Keratinocyte (primary cell): ENCODE results near the gene RAP1GAP. TPM values are rescaled to one million over a fixed set of nuclear protein-coding genes. Genes with fewer than 3 reads are reported as not detected.

ENCODE experiments used
- DNase-seq: peaks from one replicate; pipeline ENCODE4 v3.0.0-alpha.2; 2011; ENCODE audit warnings: low read depth, missing footprints, low spot score
- FAIRE-seq: peaks from 2 replicates; lab custom pipeline; 2011; peaks lifted over from hg19 to GRCh38; lab: Jason Lieb, UNC
- H2AFZ ChIP-seq: 2 replicates; pipeline ENCODE4 v1.6.0; 2012; ENCODE audit warnings: low read length, control low read depth, inconsistent platforms; ENCODE audit not compliant: control insufficient read depth
- H3K27ac ChIP-seq: 2 replicates; pipeline ENCODE4 v1.5.1; 2011; ENCODE audit warnings: low read length; ENCODE audit not compliant: control insufficient read depth, insufficient read depth
- H3K27me3 ChIP-seq: 3 replicates; pipeline ENCODE4 v1.6.0; 2011; ENCODE audit warnings: low read length; ENCODE audit not compliant: control insufficient read depth, insufficient read depth; ENCODE audit errors: extremely low read depth
- H3K36me3 ChIP-seq, 2 experiments: 2 replicates in 1 of 2; 3 replicates in 1 of 2; pipeline ENCODE4 v1.5.1; 2011; ENCODE audit warnings: low read length in 2 of 2, mild to moderate bottlenecking in 1 of 2; ENCODE audit not compliant: control insufficient read depth in 2 of 2, insufficient read depth in 2 of 2; ENCODE audit errors: extremely low read depth in 1 of 2
- H3K4me1 ChIP-seq: 3 replicates; pipeline ENCODE4 v1.5.1; 2011; ENCODE audit warnings: low read length; ENCODE audit not compliant: control insufficient read depth, insufficient read depth; ENCODE audit errors: extremely low read depth
- H3K4me2 ChIP-seq: 3 replicates; pipeline ENCODE4 v1.6.0; 2011; ENCODE audit warnings: low read depth, low read length; ENCODE audit not compliant: control insufficient read depth, insufficient read depth; ENCODE audit errors: extremely low read depth
- H3K4me3 ChIP-seq, 3 experiments: fragments of 200-600 bp in 1 of 3; sonication (generic) in 1 of 3; 2 replicates in 2 of 3; 3 replicates in 1 of 3; pipeline ENCODE4 v1.5.1; 2011 to 2016; ENCODE audit warnings: low read length in 3 of 3, mild to moderate bottlenecking in 3 of 3, control low read depth in 2 of 3, inconsistent platforms in 1 of 3, low read depth in 1 of 3, mixed read lengths in 1 of 3, mixed run types in 1 of 3, moderate library complexity in 1 of 3; ENCODE audit not compliant: control insufficient read depth in 2 of 3, insufficient read depth in 2 of 3; ENCODE audit errors: extremely low read depth in 1 of 3
- H3K79me2 ChIP-seq: 2 replicates; pipeline ENCODE4 v1.6.0; 2012; ENCODE audit warnings: low read length; ENCODE audit not compliant: control insufficient read depth, insufficient read depth
- H3K9ac ChIP-seq: 3 replicates; pipeline ENCODE4 v1.6.0; 2011; ENCODE audit warnings: low read length; ENCODE audit not compliant: control insufficient read depth, insufficient read depth; ENCODE audit errors: extremely low read depth
- H3K9me1 ChIP-seq: 3 replicates; pipeline ENCODE4 v1.6.0; 2011; ENCODE audit warnings: low read length; ENCODE audit not compliant: control insufficient read depth, insufficient read depth; ENCODE audit errors: extremely low read depth
- H3K9me3 ChIP-seq: 2 replicates; pipeline ENCODE4 v1.5.1; 2012; ENCODE audit warnings: low read depth, low read length; ENCODE audit not compliant: control insufficient read depth
- H4K20me1 ChIP-seq: 3 replicates; pipeline ENCODE4 v1.6.0; 2011; ENCODE audit warnings: low read length; ENCODE audit not compliant: control insufficient read depth, insufficient read depth; ENCODE audit errors: extremely low read depth
- CTCF ChIP-seq, 3 experiments: IDR thresholded peaks in 1 of 3; conservative IDR thresholded peaks in 1 of 3; optimal IDR thresholded peaks in 1 of 3; 2 replicates in 2 of 3; 3 replicates in 1 of 3; pipeline versions ENCODE3 to v1.5.1; 2011; ENCODE audit warnings: low read length in 3 of 3, mild to moderate bottlenecking in 3 of 3, moderate library complexity in 2 of 3, control low read depth in 1 of 3, inconsistent platforms in 1 of 3; ENCODE audit not compliant: insufficient read depth in 2 of 3; ENCODE audit errors: extremely low read depth in 1 of 3
- EZH2 ChIP-seq: IDR thresholded peaks from one replicate; pipeline ENCODE4 v1.6.1; 2012; ENCODE audit warnings: inconsistent platforms, mild to moderate bottlenecking, low read length, moderate library complexity
- dilution Hi-C: fragments of 300-500 bp; cut with MboI; formaldehyde crosslinking; loops from one replicate; pipeline ENCODE4 v1.7.0; 2020; ENCODE audit warnings: low sequenced_read_pairs; ENCODE audit not compliant: extremely low pct_ligation_motif_present
- polyA minus RNA-seq, 3 experiments: library from RNA; depleted of rRNA, polyadenylated mRNA; stranded (reverse); fragments of >200 nt; gene quantifications; 1 replicate in 1 of 3; 2 replicates in 1 of 3; 3 replicates in 1 of 3; pipeline ENCODE4 v1.2.3, GENCODE V29; 2011
- polyA plus RNA-seq, 5 experiments: library from polyadenylated mRNA; depleted of rRNA in 3 of 5; stranded (reverse) in 3 of 5; stranded (forward) in 1 of 5; unstranded in 1 of 5; fragments of >200 nt; gene quantifications; 1 replicate in 1 of 5; 2 replicates in 3 of 5; 3 replicates in 1 of 5; pipeline versions ENCODE4 v1.2.1 to v1.2.3, GENCODE V29; 2011 to 2012; ENCODE audit warnings: missing spikeins in 2 of 5, low read depth in 1 of 5, low replicate concordance in 1 of 5

Gene RAP1GAP
- 0.95 to 1.6 TPM (median 1.1 TPM) in 3 replicates for polyA plus RNA-seq
- polyA plus RNA-seq (2011; ENCODE audit: low read depth) = 2.8 TPM
- polyA plus RNA-seq (2011; cell fraction: cytosol; rRNA removed) = 1.5 TPM in 2 replicates
- polyA plus RNA-seq (2011; cell fraction: nucleus; rRNA removed) = 1.4 and 1.9 TPM in 2 replicates
- 1.1 and 4.3 TPM in 2 replicates for polyA plus RNA-seq (2012; ENCODE audit: low replicate concordance)
- 1.9 to 3.3 TPM (median 2.1 TPM) in 3 replicates for polyA minus RNA-seq
- 2.7 TPM for polyA minus RNA-seq (2011; cell fraction: cytosol; rRNA and poly(A)+ RNA removed)
- polyA minus RNA-seq (2011; cell fraction: nucleus; rRNA and poly(A)+ RNA removed) = 0.74 and 1.2 TPM in 2 replicates

GRCh38 chr1:21669258-21670058 lies at the start of gene RAP1GAP:
RAP1GAP (minus strand) TSS chr1:21669357; CDS start chr1:21620032, 49,325 bp downstream.
- no peaks in the 10 kb centered on the region for H3K36me3 ChIP-seq
- peaks cover 11% of the 10 kb centered on the region for H3K4me1 ChIP-seq
- H4K20me1 ChIP-seq = no peaks in the 10 kb centered on the region
- no peak for DNase-seq
- dilution Hi-C loops = no loop called here
- peak within 1 kb of the TSS in 1 of 3 experiments; percentile 26 for H3K4me3 ChIP-seq
- no peak for TF ChIP-seq CTCF (optimal IDR thresholded peaks at IDR 0.05 in 1 of 3, IDR thresholded peaks at IDR 0.05 in 1 of 3, conservative IDR thresholded peaks at IDR 0.05 in 1 of 3; ENCODE audit: extremely low read depth in 1 of 3, insufficient read depth in 2 of 3, low read length in 3 of 3)
- TF ChIP-seq EZH2 = peak; percentile 76
- H3K27me3 ChIP-seq = peaks cover 44% of the 10 kb centered on the region
- H3K79me2 ChIP-seq = no peaks in the 10 kb centered on the region
- no peak within 1 kb of the TSS for H3K27ac ChIP-seq
- no peak for FAIRE-seq
- no peaks in the 10 kb centered on the region for H3K9me3 ChIP-seq
- peak within 1 kb of the TSS; percentile 67 for H3K4me2 ChIP-seq
- peaks cover 3% of the 10 kb centered on the region for H3K9me1 ChIP-seq
- no peak within 1 kb of the TSS for H3K9ac ChIP-seq
- no peak within 1 kb of the TSS for H2AFZ ChIP-seq

GRCh38 chr1:21716169-21716568 lies 47.0 kb upstream of the RAP1GAP start:
- no peak overlapping the region for H3K4me2 ChIP-seq
- FAIRE-seq (no peak), DNase-seq (no peak)
- no peaks in the 10 kb centered on the region for H3K9me3 ChIP-seq
- H3K9me1 ChIP-seq = peaks cover 7% of the 10 kb centered on the region
- no peaks in the 10 kb centered on the region for H3K79me2 ChIP-seq
- no peak overlapping the region for H3K4me3 ChIP-seq
- H2AFZ ChIP-seq = no peak overlapping the region
- no peaks in the 10 kb centered on the region for H3K27me3 ChIP-seq
- peaks cover 3% of the 10 kb centered on the region for H3K4me1 ChIP-seq
- no peak overlapping the region for H3K9ac ChIP-seq
- dilution Hi-C loops = no loop called here
- H3K27ac ChIP-seq = no peak overlapping the region
- peaks cover 2% of the 10 kb centered on the region for H4K20me1 ChIP-seq
- H3K36me3 ChIP-seq = peaks cover 20 to 28% of the 10 kb centered on the region in 2 experiments
- TF ChIP-seq EZH2 = no peak
